ENCODE measurements around the gene SPATA32.
"Not testable (repeated sequence)": the region's sequence is repeated elsewhere in the genome, so short reads cannot be mapped to it uniquely, and the experiment has no call there.

The SPATA32 gene

GRCh38 chr17:45306623-45307022, 44.7 kb upstream of the SPATA32 start:
- Histone ChIP-seq H3K9ac (ENCODE audit: insufficient read length) (no peak overlapping the region), H3K36me3 (ENCODE audit: insufficient read depth, low read length) (no peaks in the 10 kb centered on the region), H3K27ac (no peak overlapping the region), H3K9me3 (ENCODE audit: low read depth, low read length) (no peaks in the 10 kb centered on the region), H3K4me3 (no peak overlapping the region)
- TF ChIP-seq FOXP2 (optimal IDR thresholded peaks at IDR 0.05; ENCODE audit: control extremely low read depth, extremely low read length, insufficient read depth) = no peak
- TF ChIP-seq EZH2 (IDR thresholded peaks at IDR 0.05) = no peak
- TF ChIP-seq POLR2AphosphoS5 (IDR thresholded peaks at IDR 0.05; ENCODE audit: borderline replicate concordance, low read depth, low read length) = no peak
- DNase-seq (ENCODE audit: low read depth, low spot score) = no peak

GRCh38 chr17:45306094-45306493, 44.2 kb upstream of the SPATA32 start:
- Histone ChIP-seq H3K9ac (ENCODE audit: insufficient read length) (no peak overlapping the region), H3K27ac (no peak overlapping the region), H3K36me3 (ENCODE audit: insufficient read depth, low read length) (no peaks in the 10 kb centered on the region), H3K9me3 (ENCODE audit: low read depth, low read length) (no peaks in the 10 kb centered on the region), H3K4me3 (no peak overlapping the region)
- no peak for DNase-seq (ENCODE audit: low read depth, low spot score)
- TF ChIP-seq FOXP2 (optimal IDR thresholded peaks at IDR 0.05; ENCODE audit: control extremely low read depth, extremely low read length, insufficient read depth) (no peak), EZH2 (IDR thresholded peaks at IDR 0.05) (no peak), POLR2AphosphoS5 (IDR thresholded peaks at IDR 0.05; ENCODE audit: borderline replicate concordance, low read depth, low read length) (no peak)

- H3K27ac ChIP-seq = no peak overlapping the region
- H3K36me3 ChIP-seq (ENCODE audit: insufficient read depth, low read length) = no peaks in the 10 kb centered on the region
- no peak overlapping the region for H3K4me3 ChIP-seq
- no peak for DNase-seq (ENCODE audit: low read depth, low spot score)
- H3K9me3 ChIP-seq (ENCODE audit: low read depth, low read length) = no peaks in the 10 kb centered on the region
- TF ChIP-seq EZH2 (IDR thresholded peaks at IDR 0.05) (no peak), POLR2AphosphoS5 (IDR thresholded peaks at IDR 0.05; ENCODE audit: borderline replicate concordance, low read depth, low read length) (no peak), FOXP2 (optimal IDR thresholded peaks at IDR 0.05; ENCODE audit: control extremely low read depth, extremely low read length, insufficient read depth) (no peak)
- H3K9ac ChIP-seq (ENCODE audit: insufficient read length) = no peak overlapping the region
Observed at GRCh38 chr17:45305530-45306087, 43.7 kb upstream of the SPATA32 start.

DNA sequence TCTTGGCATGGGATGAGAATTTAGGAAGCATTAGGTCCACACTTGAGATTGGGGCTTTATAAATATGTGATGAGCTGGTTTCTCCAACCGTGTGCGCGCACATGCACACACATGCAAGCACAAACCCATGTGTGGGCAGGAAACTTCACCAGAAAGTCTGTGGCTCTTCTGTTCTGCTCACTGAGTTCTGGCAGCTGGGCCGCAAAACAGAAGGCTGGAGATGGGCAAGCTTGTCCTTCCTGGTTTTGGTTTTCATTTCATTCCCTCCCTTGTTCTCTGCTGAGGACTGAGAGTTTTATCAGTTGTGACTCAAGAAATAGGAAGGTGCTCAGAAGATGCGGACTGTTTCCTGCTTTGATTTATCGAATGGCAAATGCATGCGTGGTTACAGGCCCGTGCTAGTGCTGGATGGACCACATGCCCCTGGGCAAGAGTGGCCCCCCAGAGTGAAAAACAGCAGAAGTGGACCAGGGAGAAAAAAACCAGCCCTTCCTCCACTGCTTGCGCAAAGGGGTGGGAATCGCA, 40.8 kb upstream of the SPATA32 start:
- Histone ChIP-seq H3K4me3 (no peak overlapping the region), H3K9ac (ENCODE audit: insufficient read length) (no peak overlapping the region), H3K36me3 (ENCODE audit: insufficient read depth, low read length) (no peaks in the 10 kb centered on the region), H3K27ac (no peak overlapping the region), H3K9me3 (ENCODE audit: low read depth, low read length) (no peaks in the 10 kb centered on the region)
- no peak for DNase-seq (ENCODE audit: low read depth, low spot score)
- no peak for TF ChIP-seq EZH2 (IDR thresholded peaks at IDR 0.05)
- TF ChIP-seq FOXP2 (optimal IDR thresholded peaks at IDR 0.05; ENCODE audit: control extremely low read depth, extremely low read length, insufficient read depth) = no peak
- no peak for TF ChIP-seq POLR2AphosphoS5 (IDR thresholded peaks at IDR 0.05; ENCODE audit: borderline replicate concordance, low read depth, low read length)

- H3K4me3 ChIP-seq; DNase-seq (ENCODE audit: low read depth, low spot score); H3K9ac ChIP-seq (ENCODE audit: insufficient read length); H3K9me3 ChIP-seq (ENCODE audit: low read depth, low read length); H3K36me3 ChIP-seq (ENCODE audit: insufficient read depth, low read length); H3K27ac ChIP-seq: not testable (repeated sequence)
Observed at GRCh38 chr17:45302220-45302619, 40.3 kb upstream of the SPATA32 start.

- no peak for TF ChIP-seq POLR2AphosphoS5 (IDR thresholded peaks at IDR 0.05; ENCODE audit: borderline replicate concordance, low read depth, low read length)
- TF ChIP-seq FOXP2 (optimal IDR thresholded peaks at IDR 0.05; ENCODE audit: control extremely low read depth, extremely low read length, insufficient read depth) = no peak
- no peak for TF ChIP-seq EZH2 (IDR thresholded peaks at IDR 0.05)
- Histone ChIP-seq H3K27ac (no peak overlapping the region), H3K9me3 (ENCODE audit: low read depth, low read length) (no peaks in the 10 kb centered on the region), H3K9ac (ENCODE audit: insufficient read length) (no peak overlapping the region), H3K4me3 (no peak overlapping the region), H3K36me3 (ENCODE audit: insufficient read depth, low read length) (no peaks in the 10 kb centered on the region)
- no peak for DNase-seq (ENCODE audit: low read depth, low spot score)
Observed at GRCh38 chr17:45301674-45302073, 39.8 kb upstream of the SPATA32 start.

- DNase-seq (ENCODE audit: low read depth, low spot score) = no peak
Observed at GRCh38 chr17:45300060-45300751, 38.3 kb upstream of the SPATA32 start.

DNA sequence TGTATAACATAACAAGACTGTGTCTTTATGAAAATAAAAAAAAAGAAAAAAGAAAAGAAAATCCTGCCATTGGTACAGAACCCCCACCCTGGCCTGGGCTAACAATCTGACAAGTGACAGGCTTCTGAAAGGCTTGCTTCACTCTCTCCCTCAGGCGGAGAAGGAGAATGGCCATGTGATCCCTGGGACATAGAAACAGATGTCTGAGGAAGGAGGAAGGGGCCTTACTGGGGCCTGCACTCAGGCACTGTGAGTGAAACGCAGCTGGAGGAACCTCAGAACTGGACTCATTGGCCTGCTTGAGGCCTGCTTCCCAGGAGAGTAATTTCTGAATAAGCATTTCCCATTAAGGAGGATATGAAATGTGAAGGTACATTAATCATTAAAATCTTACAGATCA, 37.5 kb upstream of the SPATA32 start:
- no peak overlapping the region for H3K4me3 ChIP-seq
- no peaks in the 10 kb centered on the region for H3K36me3 ChIP-seq (ENCODE audit: insufficient read depth, low read length)
- H3K9me3 ChIP-seq (ENCODE audit: low read depth, low read length) = no peaks in the 10 kb centered on the region
- TF ChIP-seq FOXP2 (optimal IDR thresholded peaks at IDR 0.05; ENCODE audit: control extremely low read depth, extremely low read length, insufficient read depth) = no peak
- no peak for TF ChIP-seq POLR2AphosphoS5 (IDR thresholded peaks at IDR 0.05; ENCODE audit: borderline replicate concordance, low read depth, low read length)
- TF ChIP-seq EZH2 (IDR thresholded peaks at IDR 0.05) = no peak
- no peak overlapping the region for H3K9ac ChIP-seq (ENCODE audit: insufficient read length)
- no peak overlapping the region for H3K27ac ChIP-seq
- DNase-seq (ENCODE audit: low read depth, low spot score) = no peak

More at GRCh38 chr17:45300060-45300751, 38.3 kb upstream of the SPATA32 start:
- no peak overlapping the region for H3K4me3 ChIP-seq
- H3K27ac ChIP-seq = no peak overlapping the region
- no peaks in the 10 kb centered on the region for H3K9me3 ChIP-seq (ENCODE audit: low read depth, low read length)
- no peaks in the 10 kb centered on the region for H3K36me3 ChIP-seq (ENCODE audit: insufficient read depth, low read length)
- H3K9ac ChIP-seq (ENCODE audit: insufficient read length) = no peak overlapping the region
- TF ChIP-seq EZH2 (IDR thresholded peaks at IDR 0.05) (no peak), POLR2AphosphoS5 (IDR thresholded peaks at IDR 0.05; ENCODE audit: borderline replicate concordance, low read depth, low read length) (no peak), FOXP2 (optimal IDR thresholded peaks at IDR 0.05; ENCODE audit: control extremely low read depth, extremely low read length, insufficient read depth) (no peak)

Data from SK-N-MC (cell line).